GM12865 (cell line): ENCODE data around the gene ZNF345.

Experiments used
- DNase-seq: peaks from one replicate; pipeline ENCODE4 v3.0.0; 2010; ENCODE audit warnings: low read depth
- H3K4me3 ChIP-seq: 2 replicates; pipeline ENCODE4 v1.5.1; 2011; ENCODE audit warnings: mild to moderate bottlenecking, low read depth, low read length, control low read depth
- TF ChIP-seq, protein P1 (sequence below): IDR thresholded peaks from 2 replicates; pipeline ENCODE4 v1.5.1; 2011; ENCODE audit warnings: low read length, control low read depth, low read depth, inconsistent platforms; ENCODE audit not compliant: insufficient read depth; ENCODE audit errors: missing control alignments

Gene ZNF345

DNA sequence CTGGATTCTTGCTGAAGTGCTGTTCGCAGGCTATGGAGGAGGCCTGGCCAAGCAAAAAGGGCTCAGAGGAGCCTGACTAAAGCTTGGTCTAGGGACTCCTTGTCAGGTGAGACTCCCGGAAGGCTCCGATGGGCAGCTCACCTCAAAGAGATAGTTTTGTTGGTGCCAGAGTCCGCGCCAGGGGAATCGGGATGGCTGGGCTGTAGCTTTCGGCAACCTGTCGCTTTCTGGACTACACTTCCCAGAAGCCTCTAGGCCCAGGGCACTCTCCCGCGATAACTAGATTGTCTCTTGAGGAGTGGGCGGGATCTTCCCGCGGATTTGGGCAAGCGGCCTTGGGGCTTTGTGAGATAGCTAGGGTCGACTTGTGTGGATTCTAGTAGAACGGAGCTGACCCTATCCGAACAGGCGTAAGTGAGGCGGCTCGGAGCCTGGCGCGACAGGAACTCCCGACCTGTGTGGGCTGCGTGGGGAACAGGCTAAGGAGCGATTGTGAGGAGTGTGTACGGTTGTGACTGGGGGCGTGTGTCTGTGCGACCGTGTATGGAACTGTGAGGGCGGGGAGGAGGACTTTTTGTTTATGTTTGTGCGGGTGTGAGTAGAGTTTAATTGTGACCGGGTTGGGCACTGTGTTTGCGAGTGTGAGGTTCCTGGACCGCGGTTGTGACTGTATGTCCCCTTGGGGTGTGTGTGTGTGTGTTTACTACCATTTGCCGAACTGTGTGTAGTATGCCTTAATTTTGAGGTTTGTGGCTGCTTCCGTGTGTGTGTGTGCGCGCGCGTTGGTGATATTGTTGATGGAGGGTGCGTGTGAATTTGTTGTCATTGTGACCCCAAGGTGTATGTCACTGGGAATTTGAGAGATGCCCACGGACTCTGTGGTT, at the start of gene ZNF345:
Gene ZNF345, plus strand, starts transcription at position 318 of the 884 bp plus-strand sequence. CDS start 25,955 bp downstream, outside the sequence.
- TF ChIP-seq, protein P1, sequence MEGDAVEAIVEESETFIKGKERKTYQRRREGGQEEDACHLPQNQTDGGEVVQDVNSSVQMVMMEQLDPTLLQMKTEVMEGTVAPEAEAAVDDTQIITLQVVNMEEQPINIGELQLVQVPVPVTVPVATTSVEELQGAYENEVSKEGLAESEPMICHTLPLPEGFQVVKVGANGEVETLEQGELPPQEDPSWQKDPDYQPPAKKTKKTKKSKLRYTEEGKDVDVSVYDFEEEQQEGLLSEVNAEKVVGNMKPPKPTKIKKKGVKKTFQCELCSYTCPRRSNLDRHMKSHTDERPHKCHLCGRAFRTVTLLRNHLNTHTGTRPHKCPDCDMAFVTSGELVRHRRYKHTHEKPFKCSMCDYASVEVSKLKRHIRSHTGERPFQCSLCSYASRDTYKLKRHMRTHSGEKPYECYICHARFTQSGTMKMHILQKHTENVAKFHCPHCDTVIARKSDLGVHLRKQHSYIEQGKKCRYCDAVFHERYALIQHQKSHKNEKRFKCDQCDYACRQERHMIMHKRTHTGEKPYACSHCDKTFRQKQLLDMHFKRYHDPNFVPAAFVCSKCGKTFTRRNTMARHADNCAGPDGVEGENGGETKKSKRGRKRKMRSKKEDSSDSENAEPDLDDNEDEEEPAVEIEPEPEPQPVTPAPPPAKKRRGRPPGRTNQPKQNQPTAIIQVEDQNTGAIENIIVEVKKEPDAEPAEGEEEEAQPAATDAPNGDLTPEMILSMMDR: no peak
- DNase-seq: peak; percentile 95
- peak within 1 kb of the TSS; percentile 90 for H3K4me3 ChIP-seq

DNA sequence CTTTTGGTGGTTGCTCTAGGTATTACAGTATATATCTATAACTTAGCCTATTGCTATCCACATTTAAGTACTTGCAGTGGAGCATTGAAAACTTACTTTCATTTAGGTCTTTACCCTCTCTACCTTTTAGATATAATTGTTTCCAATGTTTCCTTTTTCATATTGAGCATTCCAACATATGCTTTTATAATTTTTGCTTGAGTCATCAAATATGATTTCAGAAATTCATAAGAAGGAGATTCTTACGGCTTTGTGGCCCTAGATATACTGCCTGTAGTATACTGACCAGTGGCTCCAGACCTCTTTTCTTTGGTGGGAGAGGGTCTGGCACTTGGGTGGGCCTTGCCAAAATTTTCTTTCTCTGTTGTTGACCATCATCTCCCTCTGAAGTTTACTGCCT, 45.3 kb upstream of the ZNF345 start:
- no peak for DNase-seq
- TF ChIP-seq, protein P1: no peak
- H3K4me3 ChIP-seq: no peak overlapping the region

DNA sequence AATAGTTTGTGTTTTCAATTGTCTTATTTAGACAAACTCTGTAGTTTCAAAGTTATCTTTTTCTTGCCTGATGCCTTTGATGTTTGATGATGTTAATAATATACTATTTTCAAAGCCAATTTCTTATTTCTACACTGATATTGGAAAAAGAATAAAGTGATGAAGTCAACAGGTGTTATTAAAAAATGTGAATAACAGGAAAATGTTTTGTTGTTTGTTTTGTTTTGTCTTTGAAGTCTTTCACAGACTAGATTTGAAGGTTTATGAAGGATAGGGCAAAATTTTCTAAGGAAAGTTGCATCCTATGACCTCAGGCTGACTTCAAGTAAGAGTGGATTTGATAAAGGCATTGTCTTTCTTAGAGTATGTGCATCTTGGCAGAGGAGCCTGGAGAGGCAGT, 43.6 kb upstream of the ZNF345 start:
- no peak for DNase-seq
- TF ChIP-seq, protein P1: no peak
- H3K4me3 ChIP-seq: no peak overlapping the region

DNA sequence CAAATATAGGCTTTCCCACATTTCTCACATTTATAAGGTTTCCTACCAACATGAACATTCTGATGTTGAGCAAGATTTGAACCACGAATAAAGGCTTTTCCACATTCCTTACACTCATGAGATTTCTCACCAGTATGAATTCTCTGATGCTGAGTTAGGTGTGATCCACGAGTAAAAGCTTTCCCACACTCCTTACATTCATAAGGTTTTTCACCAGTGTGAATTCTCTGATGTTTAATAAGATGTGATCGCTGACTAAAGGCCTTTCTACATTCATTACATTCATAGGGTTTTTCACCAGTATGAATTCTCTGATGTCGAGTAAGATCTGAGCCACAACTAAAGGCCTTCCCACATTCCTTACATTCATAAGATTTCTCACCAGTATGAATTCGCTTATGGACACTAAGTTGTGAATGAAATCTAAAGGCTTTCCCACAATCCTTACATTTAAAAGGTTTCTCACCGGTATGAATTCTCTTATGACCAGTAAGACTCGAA, 31.5 kb upstream of the ZNF345 start:
- TF ChIP-seq, protein P1: no peak
- no peak for DNase-seq
- H3K4me3 ChIP-seq: no peak overlapping the region

DNA sequence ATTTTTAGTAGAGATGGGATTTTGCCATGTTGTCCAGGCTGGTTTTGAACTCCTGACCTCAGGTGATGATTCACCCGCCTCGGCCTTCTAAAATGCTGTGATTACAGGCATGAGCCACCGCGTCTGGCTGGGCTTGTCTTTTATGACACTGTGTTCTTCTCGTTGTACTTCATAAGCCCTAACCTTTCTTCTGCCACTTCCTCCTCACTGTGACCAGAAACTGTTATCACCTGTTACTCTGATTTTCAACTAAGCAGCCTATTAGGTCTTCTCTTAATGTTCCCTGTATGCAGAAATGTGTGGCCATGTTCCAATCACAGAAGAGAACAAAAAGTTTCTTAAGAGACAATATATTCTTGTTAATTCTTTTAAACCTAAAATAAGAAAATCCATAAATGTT, 28.9 kb upstream of the ZNF345 start:
- no peak for DNase-seq
- no peak overlapping the region for H3K4me3 ChIP-seq
- TF ChIP-seq, protein P1: no peak

DNA sequence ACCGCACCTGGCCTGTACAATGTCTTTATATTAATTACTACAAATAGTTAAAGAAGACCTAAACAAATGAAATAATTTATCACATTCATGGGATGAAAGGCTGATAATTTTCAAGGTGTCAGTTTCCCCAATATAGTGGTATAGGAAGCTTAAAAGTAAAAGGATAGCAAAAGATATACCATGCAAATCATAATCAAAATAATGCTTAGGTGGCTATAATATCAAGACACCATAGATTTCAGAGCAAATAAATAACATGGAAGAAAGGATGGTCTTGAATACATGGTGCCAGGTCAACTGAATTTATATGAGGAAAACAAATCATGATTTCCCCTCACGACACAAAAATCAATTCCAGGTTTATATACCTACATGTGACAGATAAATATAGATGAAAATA, 17.2 kb upstream of the ZNF345 start:
- TF ChIP-seq, protein P1: no peak
- H3K4me3 ChIP-seq: no peak overlapping the region
- DNase-seq: no peak
